22Rv1 (cell line): ENCODE results near the gene NAV2.
"Not testable (repeated sequence)": the region's sequence is repeated elsewhere in the genome, so short reads cannot be mapped to it uniquely, and the experiment has no call there.

Experiments
- H3K27ac ChIP-seq: fragments of 450-650 bp; 2 replicates; pipeline ENCODE4 v1.5.1; 2017
- CTCF ChIP-seq: fragments of 450-650 bp; IDR thresholded peaks from 2 replicates; pipeline ENCODE4 v1.5.1; 2017; ENCODE audit warnings: mild to moderate bottlenecking
- ZFX ChIP-seq: fragments of 450-650 bp; IDR thresholded peaks from 2 replicates; pipeline ENCODE4 v1.6.1; 2017; ENCODE audit warnings: antibody characterized with exemption, borderline replicate concordance

The NAV2 gene

GRCh38 chr11:19955660-19956059 lies 243.0 kb downstream of the NAV2 start:
- TF ChIP-seq CTCF (no peak), ZFX (no peak)
- no peak overlapping the region for H3K27ac ChIP-seq

- TF ChIP-seq CTCF (no peak), ZFX (no peak)
- H3K27ac ChIP-seq = no peak overlapping the region
These were observed 243.6 kb downstream of the NAV2 start for GRCh38 chr11:19956228-19956627.

GRCh38 chr11:19957294-19957943 lies 244.8 kb downstream of the NAV2 start:
- H3K27ac ChIP-seq = no peak overlapping the region
- no peak for TF ChIP-seq ZFX
- TF ChIP-seq CTCF = no peak

- H3K27ac ChIP-seq = no peak overlapping the region
- TF ChIP-seq ZFX (no peak), CTCF (no peak)
These were observed 245.6 kb downstream of the NAV2 start for GRCh38 chr11:19958204-19958603.

- H3K27ac ChIP-seq = no peak overlapping the region
- TF ChIP-seq CTCF (no peak), ZFX (no peak)
These were observed 246.6 kb downstream of the NAV2 start for GRCh38 chr11:19959210-19959609.

- TF ChIP-seq CTCF (no peak), ZFX (no peak)
- no peak overlapping the region for H3K27ac ChIP-seq
These were observed 247.0 kb downstream of the NAV2 start for GRCh38 chr11:19959648-19960059.

GRCh38 chr11:19960410-19960809 lies 247.8 kb downstream of the NAV2 start:
- H3K27ac ChIP-seq = not testable (repeated sequence)

GRCh38 chr11:19961225-19961624 lies 248.6 kb downstream of the NAV2 start:
- TF ChIP-seq CTCF (no peak), ZFX (no peak)
- no peak overlapping the region for H3K27ac ChIP-seq
